Prostate gland (tissue), 2 donors: ENCODE results near the gene GABRB3.

ENCODE experiments used
- POLR2A ChIP-seq: fragments of 450-650 bp; IDR thresholded peaks from one replicate; pipeline ENCODE4 v1.6.1; 2016; ENCODE audit warnings: antibody characterized with exemption, mild to moderate bottlenecking
- TF ChIP-seq, protein P1 (sequence below), 4 experiments: fragments of 200-600 bp in 2 of 4; fragments of 450-650 bp in 2 of 4; sonication (generic) in 2 of 4; IDR thresholded peaks; 1 replicate in 3 of 4; 2 replicates in 1 of 4; pipeline ENCODE4 v1.5.1; 2016 to 2019; ENCODE audit warnings: antibody characterized with exemption in 4 of 4, mild to moderate bottlenecking in 2 of 4, moderate library complexity in 2 of 4

DNA sequence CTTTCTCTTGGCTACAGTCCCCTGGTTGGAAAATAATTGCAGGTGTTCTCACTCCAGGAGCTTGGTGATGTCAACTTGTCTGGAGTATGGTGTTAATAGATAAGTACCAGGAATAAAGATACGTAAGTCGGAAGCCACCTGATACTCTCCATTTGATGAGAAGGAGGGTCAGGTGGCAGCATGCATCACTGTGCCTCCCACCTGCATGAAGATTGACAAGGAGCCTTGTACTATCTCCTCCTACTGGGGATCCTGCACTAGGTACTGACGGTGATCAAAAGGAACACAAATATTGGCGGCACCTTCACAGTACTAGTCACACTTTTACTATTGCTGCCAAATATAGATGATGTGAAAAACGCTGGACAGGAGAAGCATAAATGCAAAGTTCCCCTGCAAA, 32.6 kb upstream of the GABRB3 start:
- TF ChIP-seq, protein P1, sequence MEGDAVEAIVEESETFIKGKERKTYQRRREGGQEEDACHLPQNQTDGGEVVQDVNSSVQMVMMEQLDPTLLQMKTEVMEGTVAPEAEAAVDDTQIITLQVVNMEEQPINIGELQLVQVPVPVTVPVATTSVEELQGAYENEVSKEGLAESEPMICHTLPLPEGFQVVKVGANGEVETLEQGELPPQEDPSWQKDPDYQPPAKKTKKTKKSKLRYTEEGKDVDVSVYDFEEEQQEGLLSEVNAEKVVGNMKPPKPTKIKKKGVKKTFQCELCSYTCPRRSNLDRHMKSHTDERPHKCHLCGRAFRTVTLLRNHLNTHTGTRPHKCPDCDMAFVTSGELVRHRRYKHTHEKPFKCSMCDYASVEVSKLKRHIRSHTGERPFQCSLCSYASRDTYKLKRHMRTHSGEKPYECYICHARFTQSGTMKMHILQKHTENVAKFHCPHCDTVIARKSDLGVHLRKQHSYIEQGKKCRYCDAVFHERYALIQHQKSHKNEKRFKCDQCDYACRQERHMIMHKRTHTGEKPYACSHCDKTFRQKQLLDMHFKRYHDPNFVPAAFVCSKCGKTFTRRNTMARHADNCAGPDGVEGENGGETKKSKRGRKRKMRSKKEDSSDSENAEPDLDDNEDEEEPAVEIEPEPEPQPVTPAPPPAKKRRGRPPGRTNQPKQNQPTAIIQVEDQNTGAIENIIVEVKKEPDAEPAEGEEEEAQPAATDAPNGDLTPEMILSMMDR (IDR thresholded peaks at IDR 0.05): no peak
- no peak for TF ChIP-seq POLR2A
